HepG2 (cell line): ENCODE results near the gene COG5.

Source experiments
- CEBPG ChIP-seq: IDR thresholded peaks from 2 replicates; pipeline ENCODE4 v1.6.1; 2016
- PCBP1 ChIP-seq: fragments of 200-400 bp; formaldehyde crosslinking; IDR thresholded peaks from 2 replicates; pipeline ENCODE4 v1.6.1; 2017; ENCODE audit warnings: mild to moderate bottlenecking, low read depth, low read length, borderline replicate concordance
- POLR2A ChIP-seq, 2 experiments: IDR thresholded peaks; 2 replicates each; pipeline ENCODE4 v1.6.1; 2011; ENCODE audit warnings: low read depth in 2 of 2, low read length in 2 of 2, mild to moderate bottlenecking in 1 of 2, moderate library complexity in 1 of 2; ENCODE audit not compliant: insufficient read depth in 1 of 2
- ZNF282 ChIP-seq: fragments of 450-650 bp; IDR thresholded peaks from 2 replicates; pipeline ENCODE4 v1.6.1; 2018; ENCODE audit not compliant: partially characterized antibody
- TF ChIP-seq, protein P1 (sequence below): sonication (generic); formaldehyde crosslinking; IDR thresholded peaks from 2 replicates; pipeline ENCODE4 v1.8.0; 2022; ENCODE audit warnings: mild to moderate bottlenecking, missing genetic modification reagents

DNA sequence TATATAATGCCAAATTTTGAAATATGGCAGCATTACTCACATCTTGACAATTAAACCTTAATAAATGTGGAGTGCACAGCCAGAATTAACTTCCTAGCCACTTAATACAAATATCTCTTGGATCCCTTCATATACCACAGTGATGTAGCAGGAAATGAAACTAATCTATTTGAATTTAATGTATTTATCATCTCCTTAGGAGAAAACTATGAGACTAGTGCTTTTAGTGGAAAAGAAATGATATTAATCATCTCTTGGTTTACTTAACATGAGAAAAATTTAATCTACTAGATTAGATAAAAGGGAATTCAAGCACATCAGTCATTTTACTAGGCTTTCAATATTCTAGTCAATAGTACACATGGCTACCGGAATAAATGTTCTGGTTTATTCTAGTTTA is 149.5 kb downstream of the COG5 start:
- TF ChIP-seq PCBP1: no peak
- no peak for TF ChIP-seq ZNF282
- TF ChIP-seq POLR2A (IDR thresholded peaks at IDR 0.05; ENCODE audit: insufficient read depth in 1 of 2, low read depth in 2 of 2, low read length in 2 of 2): no peak
- TF ChIP-seq, protein P1, sequence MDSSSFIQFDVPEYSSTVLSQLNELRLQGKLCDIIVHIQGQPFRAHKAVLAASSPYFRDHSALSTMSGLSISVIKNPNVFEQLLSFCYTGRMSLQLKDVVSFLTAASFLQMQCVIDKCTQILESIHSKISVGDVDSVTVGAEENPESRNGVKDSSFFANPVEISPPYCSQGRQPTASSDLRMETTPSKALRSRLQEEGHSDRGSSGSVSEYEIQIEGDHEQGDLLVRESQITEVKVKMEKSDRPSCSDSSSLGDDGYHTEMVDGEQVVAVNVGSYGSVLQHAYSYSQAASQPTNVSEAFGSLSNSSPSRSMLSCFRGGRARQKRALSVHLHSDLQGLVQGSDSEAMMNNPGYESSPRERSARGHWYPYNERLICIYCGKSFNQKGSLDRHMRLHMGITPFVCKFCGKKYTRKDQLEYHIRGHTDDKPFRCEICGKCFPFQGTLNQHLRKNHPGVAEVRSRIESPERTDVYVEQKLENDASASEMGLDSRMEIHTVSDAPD (CRISPR knock-in tag): no peak
- TF ChIP-seq CEBPG (CRISPR knock-in tag): no peak
